ENCODE data around the gene SUN5. TPM values are rescaled to one million over a fixed set of nuclear protein-coding genes. Genes with fewer than 3 reads are reported as not detected.

The SUN5 gene
- total and polyA plus RNA-seq, 2 donors from 2014 or later: not detected

GRCh38 chr20:33021879-33022278 lies 17.6 kb upstream of the SUN5 start:
- intact Hi-C loops (cut with DNase I): no loop called here
- Histone ChIP-seq H3K9me3 (ENCODE audit: control insufficient read depth in 2 of 3, insufficient read depth in 1 of 3, low read length in 3 of 3) (no peaks in the 10 kb centered on the region), H3K36me3 (ENCODE audit: control insufficient read depth in 2 of 3, insufficient read depth in 3 of 3, low read length in 3 of 3) (no peaks in the 10 kb centered on the region), H3K4me1 (ENCODE audit: control insufficient read depth in 2 of 3, insufficient read depth in 2 of 3, low read depth in 1 of 3, low read length in 3 of 3) (no peaks in the 10 kb centered on the region), H3K27me3 (ENCODE audit: control insufficient read depth, insufficient read depth, low read length) (no peaks in the 10 kb centered on the region), H3K9ac (ENCODE audit: low read length in 3 of 3) (no peak overlapping the region), H3K27ac (ENCODE audit: low read depth in 2 of 2, low read length in 2 of 2) (no peak overlapping the region), H3K4me3 (ENCODE audit: low read length in 3 of 3) (no peak overlapping the region)
- FAIRE-seq (no peak), DNase-seq (no peak)
- no peak for TF ChIP-seq CTCF (IDR thresholded peaks at IDR 0.05; ENCODE audit: borderline replicate concordance, extremely low read depth, insufficient read depth)

GRCh38 chr20:33020278-33021161 lies 16.3 kb upstream of the SUN5 start:
- H3K9me3 ChIP-seq (ENCODE audit: control insufficient read depth in 2 of 3, insufficient read depth in 1 of 3, low read length in 3 of 3): no peaks in the 10 kb centered on the region
- intact Hi-C loops (cut with DNase I): no loop called here
- H3K4me1 ChIP-seq (ENCODE audit: control insufficient read depth in 2 of 3, insufficient read depth in 2 of 3, low read depth in 1 of 3, low read length in 3 of 3): no peaks in the 10 kb centered on the region
- no peaks in the 10 kb centered on the region for H3K36me3 ChIP-seq (ENCODE audit: control insufficient read depth in 2 of 3, insufficient read depth in 3 of 3, low read length in 3 of 3)
- H3K4me3 ChIP-seq (ENCODE audit: low read length in 3 of 3): no peak overlapping the region
- no peak for DNase-seq
- H3K27ac ChIP-seq (ENCODE audit: low read depth in 2 of 2, low read length in 2 of 2): no peak overlapping the region
- H3K9ac ChIP-seq (ENCODE audit: low read length in 3 of 3): no peak overlapping the region
- no peak for TF ChIP-seq CTCF (IDR thresholded peaks at IDR 0.05; ENCODE audit: borderline replicate concordance, extremely low read depth, insufficient read depth)
- FAIRE-seq: no peak
- H3K27me3 ChIP-seq (ENCODE audit: control insufficient read depth, insufficient read depth, low read length): no peaks in the 10 kb centered on the region

DNA sequence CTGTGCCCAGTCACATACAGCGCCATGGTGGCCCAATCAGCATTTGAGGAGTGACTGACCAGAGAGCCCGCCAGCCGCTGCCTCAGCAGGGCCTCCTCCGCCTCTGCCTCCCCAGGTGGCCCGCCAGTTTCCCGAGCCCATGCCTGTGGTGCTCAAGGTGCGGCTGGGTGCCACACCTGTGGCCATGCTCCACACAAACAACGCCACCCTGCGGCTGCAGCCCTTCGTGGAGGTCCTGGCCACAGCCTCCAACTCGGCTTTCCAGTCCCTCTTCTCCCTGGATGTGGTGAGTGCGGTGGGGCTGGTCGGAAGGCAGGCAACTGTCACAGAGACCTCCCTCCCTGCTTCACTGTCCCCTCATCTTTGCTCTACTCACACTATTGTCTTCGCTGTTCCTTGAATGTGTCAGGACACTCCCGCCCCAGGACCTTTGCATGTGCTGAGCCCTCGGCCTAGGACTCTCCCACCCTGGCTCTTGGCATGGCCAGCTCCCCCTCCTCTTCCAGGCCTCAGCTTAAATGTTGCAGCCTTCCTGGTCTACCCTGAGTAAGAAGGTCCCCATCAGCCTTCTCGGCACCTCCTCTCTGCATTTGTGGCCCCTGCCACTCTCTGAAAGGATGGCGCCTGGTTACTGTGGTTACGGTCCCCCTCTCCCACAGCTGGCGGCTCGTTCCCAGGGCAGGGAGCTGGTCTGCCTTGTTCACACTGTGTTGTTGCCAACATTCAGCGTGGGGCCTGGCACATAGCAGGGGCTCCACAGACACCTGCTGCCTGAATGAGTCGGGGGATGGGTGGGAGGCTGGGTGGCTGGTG lies 15.4 kb upstream of the SUN5 start:
- no peak overlapping the region for H3K27ac ChIP-seq (ENCODE audit: low read depth in 2 of 2, low read length in 2 of 2)
- no peaks in the 10 kb centered on the region for H3K9me3 ChIP-seq (ENCODE audit: control insufficient read depth in 2 of 3, insufficient read depth in 1 of 3, low read length in 3 of 3)
- H3K9ac ChIP-seq (ENCODE audit: low read length in 3 of 3): no peak overlapping the region
- H3K4me1 ChIP-seq (ENCODE audit: control insufficient read depth in 2 of 3, insufficient read depth in 2 of 3, low read depth in 1 of 3, low read length in 3 of 3): no peaks in the 10 kb centered on the region
- TF ChIP-seq CTCF (IDR thresholded peaks at IDR 0.05; ENCODE audit: borderline replicate concordance, extremely low read depth, insufficient read depth): no peak
- intact Hi-C loops (cut with DNase I): no loop called here
- no peak for FAIRE-seq
- no peaks in the 10 kb centered on the region for H3K36me3 ChIP-seq (ENCODE audit: control insufficient read depth in 2 of 3, insufficient read depth in 3 of 3, low read length in 3 of 3)
- DNase-seq: no peak
- no peak overlapping the region for H3K4me3 ChIP-seq (ENCODE audit: low read length in 3 of 3)
- no peaks in the 10 kb centered on the region for H3K27me3 ChIP-seq (ENCODE audit: control insufficient read depth, insufficient read depth, low read length)

All from kidney (tissue), 14 donors.